ENCODE data around the gene SHBG.

SHBG gene

GRCh38 chr17:7651097-7651664, 21.2 kb downstream of the SHBG start:
- no peak for DNase-seq

- DNase-seq, result no peak
Measured at GRCh38 chr17:7651665-7652387, 21.9 kb downstream of the SHBG start.

GRCh38 chr17:7652388-7653356, 22.7 kb downstream of the SHBG start:
- DNase-seq, result no peak

GRCh38 chr17:7654832-7655540, 25.1 kb downstream of the SHBG start:
- no peak for DNase-seq

- DNase-seq, result no peak
Measured at GRCh38 chr17:7655541-7655840, 25.6 kb downstream of the SHBG start.

- DNase-seq, result no peak
Measured at GRCh38 chr17:7656958-7657609, 27.1 kb downstream of the SHBG start.

GRCh38 chr17:7667656-7668406, 37.9 kb downstream of the SHBG start:
- DNase-seq, result no peak

DNA sequence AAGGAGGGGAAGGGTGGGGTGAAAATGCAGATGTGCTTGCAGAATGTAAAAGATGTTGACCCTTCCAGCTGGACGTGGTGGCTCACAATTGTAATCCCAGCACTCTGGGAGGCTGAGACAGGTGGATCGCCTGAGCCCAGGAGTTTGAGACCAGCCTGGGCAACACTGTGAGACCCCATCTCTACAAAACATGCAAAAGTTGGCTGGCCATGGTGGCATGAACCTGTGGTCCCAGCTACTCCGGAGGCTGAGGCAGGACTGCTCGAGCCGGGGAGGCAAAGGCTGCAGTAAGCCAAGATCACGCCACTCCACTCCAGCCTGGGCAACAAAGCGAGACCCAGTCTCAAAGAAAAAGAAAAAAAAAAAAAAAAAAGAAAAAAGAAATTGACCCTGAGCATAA, 38.5 kb downstream of the SHBG start:
- DNase-seq, result no peak

DNA sequence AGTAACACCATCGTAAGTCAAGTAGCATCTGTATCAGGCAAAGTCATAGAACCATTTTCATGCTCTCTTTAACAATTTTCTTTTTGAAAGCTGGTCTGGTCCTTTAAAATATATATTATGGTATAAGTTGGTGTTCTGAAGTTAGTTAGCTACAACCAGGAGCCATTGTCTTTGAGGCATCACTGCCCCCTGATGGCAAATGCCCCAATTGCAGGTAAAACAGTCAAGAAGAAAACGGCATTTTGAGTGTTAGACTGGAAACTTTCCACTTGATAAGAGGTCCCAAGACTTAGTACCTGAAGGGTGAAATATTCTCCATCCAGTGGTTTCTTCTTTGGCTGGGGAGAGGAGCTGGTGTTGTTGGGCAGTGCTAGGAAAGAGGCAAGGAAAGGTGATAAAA, 43.3 kb downstream of the SHBG start:
- peak; percentile 45 for DNase-seq

- no peak for DNase-seq
Measured at GRCh38 chr17:7674934-7675333, 45.0 kb downstream of the SHBG start.

DNA sequence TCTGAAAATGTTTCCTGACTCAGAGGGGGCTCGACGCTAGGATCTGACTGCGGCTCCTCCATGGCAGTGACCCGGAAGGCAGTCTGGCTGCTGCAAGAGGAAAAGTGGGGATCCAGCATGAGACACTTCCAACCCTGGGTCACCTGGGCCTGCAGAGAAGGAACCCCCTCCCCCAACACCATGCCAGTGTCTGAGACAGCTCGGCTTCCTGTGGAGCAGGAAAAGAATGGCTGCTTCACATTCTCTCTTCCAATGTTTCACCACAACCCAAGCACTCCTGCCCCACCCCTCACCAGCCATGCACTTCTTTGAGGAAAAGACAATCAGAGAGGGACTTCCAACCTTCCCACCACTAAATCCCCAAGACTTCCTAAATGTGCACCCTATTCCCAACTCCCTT, 46.6 kb downstream of the SHBG start:
- no peak for DNase-seq

DNA sequence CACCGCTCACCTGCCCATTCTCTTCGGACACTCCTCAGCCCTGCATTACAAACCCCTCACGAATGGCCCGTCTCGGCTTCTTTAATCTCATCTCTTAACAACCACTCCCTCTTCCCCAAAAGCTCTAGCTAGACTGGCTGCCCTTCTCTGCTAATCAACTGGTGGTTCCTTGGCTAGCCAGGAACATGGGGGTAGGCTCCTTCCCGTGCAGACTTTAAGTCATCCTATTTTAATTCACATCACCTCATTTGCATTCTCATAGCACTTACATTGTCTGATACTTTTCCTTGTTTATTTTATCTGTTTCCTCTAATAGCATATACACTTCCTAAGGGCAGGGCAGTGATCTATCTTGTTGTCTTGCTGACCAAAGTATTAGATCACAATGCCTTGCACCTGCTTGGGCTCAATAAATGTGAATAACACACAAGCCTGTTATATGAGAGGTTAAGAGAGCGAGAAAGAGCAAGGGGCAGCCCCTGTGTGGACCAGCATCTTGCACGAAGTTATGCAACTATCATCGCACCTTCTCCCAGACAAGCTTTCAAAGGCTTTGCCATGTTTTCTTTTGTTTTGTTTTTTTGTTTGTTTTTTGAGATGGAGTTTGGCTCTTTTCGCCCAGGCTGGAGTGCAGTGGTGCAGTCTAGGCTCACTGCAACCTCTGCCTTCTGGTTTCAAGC, 47.6 kb downstream of the SHBG start:
- no peak for DNase-seq
